GM23338 (cell line): Measurements from ENCODE around the gene GRID1. TPM values are rescaled to one million over a fixed set of nuclear protein-coding genes. Genes with fewer than 3 reads are reported as not detected.

ENCODE experiments used
- ATAC-seq: fragments of 200-7000 bp; cut with Tn5 transposase; 3 replicates; pipeline ENCODE4 v1.9.1; 2020
- DNase-seq: peaks from one replicate; pipeline ENCODE4 v3.0.0-alpha.2; 2015; ENCODE audit warnings: low spot score
- H2AFZ ChIP-seq: fragments of 200-600 bp; sonication (generic); 2 replicates; pipeline ENCODE4 v1.8.0; 2016; ENCODE audit warnings: antibody characterized with exemption, mild to moderate bottlenecking, moderate library complexity
- H3F3A ChIP-seq: fragments of 200-600 bp; sonication (generic); replicated peaks from 2 replicates; pipeline ENCODE4 v1.8.0; 2017; ENCODE audit warnings: antibody characterized with exemption, mixed run types, low read depth
- H3K27ac ChIP-seq: fragments of 200-600 bp; sonication (generic); 2 replicates; pipeline ENCODE4 v1.6.1; 2016; ENCODE audit warnings: low read depth
- H3K27me3 ChIP-seq: fragments of 200-600 bp; sonication (generic); 2 replicates; pipeline ENCODE4 v1.8.0; 2016; ENCODE audit warnings: mild to moderate bottlenecking, mixed run types, moderate library complexity; ENCODE audit not compliant: insufficient read depth
- H3K36me3 ChIP-seq: fragments of 200-600 bp; sonication (generic); 2 replicates; pipeline ENCODE4 v1.8.0; 2016; ENCODE audit warnings: mild to moderate bottlenecking; ENCODE audit not compliant: insufficient read depth
- H3K4me1 ChIP-seq: fragments of 200-600 bp; sonication (generic); 2 replicates; pipeline ENCODE4 v1.8.0; 2016; ENCODE audit warnings: mild to moderate bottlenecking, moderate library complexity; ENCODE audit not compliant: insufficient read depth
- H3K4me2 ChIP-seq: fragments of 200-600 bp; sonication (generic); 2 replicates; pipeline ENCODE4 v1.7.1; 2017; ENCODE audit warnings: mixed run types
- H3K4me3 ChIP-seq: fragments of 200-600 bp; sonication (generic); 2 replicates; pipeline ENCODE4 v1.6.1; 2016; ENCODE audit warnings: mixed run types
- H3K79me2 ChIP-seq: fragments of 200-600 bp; sonication (generic); replicated peaks from 2 replicates; pipeline ENCODE4 v1.8.0; 2017; ENCODE audit warnings: mild to moderate bottlenecking; ENCODE audit not compliant: insufficient read depth
- H3K9me2 ChIP-seq: fragments of 200-600 bp; sonication (generic); 2 replicates; pipeline ENCODE4 v1.8.0; 2017; ENCODE audit not compliant: insufficient read depth
- H4K20me1 ChIP-seq: fragments of 200-600 bp; sonication (generic); replicated peaks from 2 replicates; pipeline ENCODE4 v1.8.0; 2017; ENCODE audit warnings: mild to moderate bottlenecking; ENCODE audit not compliant: insufficient read depth
- H3K27ac Mint-ChIP-seq: 2 replicates; pipeline ENCODE4 v1.8.0; 2020; ENCODE audit warnings: inconsistent platforms, mild to moderate bottlenecking, moderate library complexity, mixed read lengths
- H3K27me3 Mint-ChIP-seq: 3 replicates; pipeline ENCODE4 v1.8.0; 2022; ENCODE audit warnings: low read depth, mild to moderate bottlenecking, moderate library complexity, mixed read lengths, inconsistent platforms; ENCODE audit not compliant: insufficient read depth, poor library complexity
- H3K36me3 Mint-ChIP-seq: 3 replicates; pipeline ENCODE4 v1.8.0; 2021; ENCODE audit warnings: low read depth, mild to moderate bottlenecking, inconsistent platforms, moderate library complexity, mixed read lengths
- H3K4me1 Mint-ChIP-seq: 3 replicates; pipeline ENCODE4 v1.8.0; 2020; ENCODE audit warnings: mild to moderate bottlenecking, inconsistent platforms, mixed read lengths
- H3K4me3 Mint-ChIP-seq: 3 replicates; pipeline ENCODE4 v1.8.0; 2021; ENCODE audit warnings: moderate library complexity, mild to moderate bottlenecking, inconsistent platforms, mixed read lengths
- H3K9me3 Mint-ChIP-seq: 3 replicates; pipeline ENCODE4 v1.8.0; 2020; ENCODE audit warnings: moderate library complexity, mild to moderate bottlenecking, inconsistent platforms, mixed read lengths
- CREB1 ChIP-seq: fragments of 250-450 bp; sonication (Bioruptor Pico); IDR thresholded peaks from 2 replicates; pipeline ENCODE4 v1.5.0; 2020; ENCODE audit warnings: low read depth, mild to moderate bottlenecking, moderate library complexity
- EZH2phosphoT487 ChIP-seq: fragments of 200-600 bp; sonication (generic); IDR thresholded peaks from one replicate; pipeline ENCODE4 v1.8.1; 2018; ENCODE audit warnings: antibody characterized with exemption; ENCODE audit not compliant: unreplicated experiment
- JUNB ChIP-seq: IDR thresholded peaks from one replicate; pipeline ENCODE4 v1.6.1; 2016; ENCODE audit warnings: antibody characterized with exemption; ENCODE audit not compliant: unreplicated experiment
- NANOG ChIP-seq: IDR thresholded peaks from 2 replicates; pipeline ENCODE4 v1.6.1; 2016; ENCODE audit warnings: antibody characterized with exemption, borderline replicate concordance
- REST ChIP-seq: IDR thresholded peaks from one replicate; pipeline ENCODE4 v1.6.1; 2018; ENCODE audit warnings: antibody characterized with exemption; ENCODE audit not compliant: unreplicated experiment
- STAT1 ChIP-seq: IDR thresholded peaks from one replicate; pipeline ENCODE4 v1.6.1; 2016; ENCODE audit warnings: antibody characterized with exemption; ENCODE audit not compliant: unreplicated experiment
- ZNF114 ChIP-seq: fragments of 250-450 bp; sonication (Bioruptor Pico); IDR thresholded peaks from 2 replicates; pipeline ENCODE4 v1.5.0; 2020; ENCODE audit warnings: mild to moderate bottlenecking, moderate library complexity
- ZNF331 ChIP-seq: fragments of 250-450 bp; sonication (Bioruptor Pico); IDR thresholded peaks from 2 replicates; pipeline ENCODE4 v1.5.0; 2020; ENCODE audit warnings: low read depth, mild to moderate bottlenecking, moderate library complexity
- ZNF462 ChIP-seq: fragments of 250-450 bp; sonication (Bioruptor Pico); IDR thresholded peaks from 2 replicates; pipeline ENCODE4 v1.5.0; 2020; ENCODE audit warnings: mild to moderate bottlenecking, moderate library complexity
- polyA plus RNA-seq: library from polyadenylated mRNA; unstranded; fragments of >200 nt; fragmentation: Nextera tagmentation; extraction: Ambion mirVana; gene quantifications from 2 replicates; pipeline ENCODE4 v1.2.1, GENCODE V29; 2016
- total RNA-seq: library from RNA; depleted of rRNA; stranded (reverse); fragments of >200 nt; shearing (Covaris generic); gene quantifications from 2 replicates; pipeline ENCODE4 v1.2.3, GENCODE V29; 2014

Gene GRID1
- total and polyA plus RNA-seq, 2 experiments from 2014 or later, result 0.14 to 0.15 TPM

DNA sequence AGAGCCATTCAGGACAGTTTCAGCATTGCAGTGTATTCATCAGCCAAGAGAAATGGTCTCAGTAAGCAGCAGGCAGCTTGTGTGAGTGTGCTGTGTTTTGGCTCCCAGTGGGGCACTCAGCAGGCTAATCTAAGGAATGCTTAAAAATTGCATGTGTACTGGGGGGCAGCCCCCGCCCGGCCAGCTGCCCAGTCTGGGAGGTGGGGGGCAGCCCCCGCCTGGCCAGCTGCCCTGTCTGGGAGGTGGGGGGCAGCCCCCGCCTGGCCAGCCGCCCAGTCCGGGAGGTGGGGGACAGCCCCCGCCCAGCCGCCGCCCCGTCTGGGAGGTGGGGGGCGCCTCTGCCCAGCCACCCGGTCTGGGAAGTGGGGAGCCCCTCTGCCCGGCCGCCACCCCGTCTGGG lies 116.2 kb downstream of the GRID1 start (continued):
- TF ChIP-seq CREB1 (CRISPR knock-in tag) (no peak), ZNF114 (no peak), ZNF331 (CRISPR knock-in tag) (no peak), JUNB (no peak), REST (no peak)

- Mint-ChIP-seq H3K36me3 (peaks cover 4% of the 10 kb centered on the region; the same call in 2 of the 3 replicates), H3K27ac (no peak overlapping the region), H3K4me3 (no peak overlapping the region), H3K27me3 (peaks cover 8% of the 10 kb centered on the region), H3K9me3 (peaks cover 19% of the 10 kb centered on the region), H3K4me1 (peaks cover 14% of the 10 kb centered on the region)
- Histone ChIP-seq H3K27ac (no peak overlapping the region), H2AFZ (no peak overlapping the region), H3K4me1 (0 out of 2 replicates have a peak, but pooled peaks cover 9% of the 10 kb centered on the region), H3K9me2 (no peaks in the 10 kb centered on the region), H3K79me2 (no peaks in the 10 kb centered on the region), H3K4me2 (no peak overlapping the region), H3K36me3 (no peaks in the 10 kb centered on the region), H4K20me1 (no peaks in the 10 kb centered on the region), H3K4me3 (no peak overlapping the region), H3K27me3 (no peaks in the 10 kb centered on the region), H3F3A (no peaks in the 10 kb centered on the region)
- TF ChIP-seq CREB1 (CRISPR knock-in tag) (no peak), STAT1 (no peak), EZH2phosphoT487 (no peak)
- ATAC-seq, result no peak
- no peak for DNase-seq
Measured at GRCh38 chr10:86249794-86250193, 116.8 kb downstream of the GRID1 start.

- Mint-ChIP-seq H3K9me3 (peaks cover 19% of the 10 kb centered on the region), H3K27me3 (peaks cover 10% of the 10 kb centered on the region), H3K4me3 (no peak overlapping the region), H3K4me1 (peaks cover 2% of the 10 kb centered on the region; the same call in 1 of the 3 replicates), H3K27ac (no peak overlapping the region), H3K36me3 (peaks cover 4% of the 10 kb centered on the region; the same call in 2 of the 3 replicates)
- H3K4me3 ChIP-seq, result no peak overlapping the region
- ATAC-seq (no peak), DNase-seq (no peak)
- no peaks in the 10 kb centered on the region for H3K4me1 ChIP-seq
- no peaks in the 10 kb centered on the region for H3K79me2 ChIP-seq
- H4K20me1 ChIP-seq, result no peaks in the 10 kb centered on the region
- no peaks in the 10 kb centered on the region for H3K27me3 ChIP-seq
- no peaks in the 10 kb centered on the region for H3K9me2 ChIP-seq
- H2AFZ ChIP-seq, result no peak overlapping the region
- no peak overlapping the region for H3K27ac ChIP-seq
- no peaks in the 10 kb centered on the region for H3K36me3 ChIP-seq
- H3K4me2 ChIP-seq, result no peak overlapping the region
- H3F3A ChIP-seq, result no peaks in the 10 kb centered on the region
- no peak for TF ChIP-seq STAT1
- TF ChIP-seq ZNF462 (CRISPR knock-in tag), result no peak
- TF ChIP-seq JUNB, result no peak
- no peak for TF ChIP-seq NANOG
- TF ChIP-seq CREB1 (CRISPR knock-in tag), result no peak
Measured at GRCh38 chr10:86248062-86248461, 118.5 kb downstream of the GRID1 start.
